Inflammatory macrophage treated with lipopolysaccharide for 1 hour (primary cell): Measurements from ENCODE around the gene SMIM1.
"Not testable (repeated sequence)": the region's sequence is repeated elsewhere in the genome, so short reads cannot be mapped to it uniquely, and the experiment has no call there.

Experiments used
- DNase-seq, 2 donors: peaks; one replicate each; pipeline ENCODE4 v3.0.0-alpha.2; 2020 to 2022

The SMIM1 gene

DNA sequence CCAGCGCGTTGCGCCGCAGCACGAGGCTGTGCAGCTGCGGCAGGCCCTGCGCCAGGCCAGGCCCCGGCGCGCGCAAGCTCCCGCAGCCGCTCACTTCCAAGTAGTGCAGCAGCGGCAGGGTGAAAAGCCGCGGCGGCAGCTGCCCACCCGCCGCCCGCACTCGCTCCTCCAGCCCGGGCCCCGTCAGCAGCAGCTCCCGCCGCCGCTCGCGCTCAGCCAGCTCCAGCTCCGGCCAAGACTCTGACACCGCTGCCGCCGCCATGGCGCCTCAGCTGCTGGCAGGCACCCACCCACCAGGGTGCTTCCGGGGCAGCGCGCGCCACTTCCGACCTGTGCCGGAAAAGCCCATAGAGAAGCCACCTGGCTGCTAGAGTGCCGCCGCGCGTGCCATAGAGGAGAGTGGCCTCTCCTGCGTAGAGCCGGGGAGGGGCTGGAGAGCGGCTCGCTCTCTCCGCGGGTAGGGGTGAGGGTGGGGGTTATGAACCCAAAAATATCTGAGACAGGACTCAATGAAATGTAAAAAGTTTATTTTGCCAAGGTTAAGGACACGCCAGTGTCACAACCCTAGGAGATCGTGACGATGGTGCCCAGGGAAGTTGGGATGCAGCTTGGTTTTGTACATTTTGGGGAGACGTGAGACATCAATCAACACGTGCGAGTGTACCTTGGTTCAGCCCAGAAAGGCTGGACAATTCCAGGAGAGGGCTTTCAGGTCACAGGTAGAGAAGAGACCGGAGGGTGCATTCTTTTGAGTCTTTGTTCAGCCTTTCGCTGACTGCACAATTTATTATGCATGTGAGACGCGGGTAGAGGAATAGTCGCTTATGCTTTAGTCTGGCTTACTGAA lies 23.9 kb downstream of the SMIM1 start, which contains the start of gene LRRC47:
LRRC47 (minus strand) TSS at position 284 of the 847 bp plus-strand sequence; CDS start at position 262, 22 bp downstream.
- DNase-seq, result peak; percentile 85 to 91

DNA sequence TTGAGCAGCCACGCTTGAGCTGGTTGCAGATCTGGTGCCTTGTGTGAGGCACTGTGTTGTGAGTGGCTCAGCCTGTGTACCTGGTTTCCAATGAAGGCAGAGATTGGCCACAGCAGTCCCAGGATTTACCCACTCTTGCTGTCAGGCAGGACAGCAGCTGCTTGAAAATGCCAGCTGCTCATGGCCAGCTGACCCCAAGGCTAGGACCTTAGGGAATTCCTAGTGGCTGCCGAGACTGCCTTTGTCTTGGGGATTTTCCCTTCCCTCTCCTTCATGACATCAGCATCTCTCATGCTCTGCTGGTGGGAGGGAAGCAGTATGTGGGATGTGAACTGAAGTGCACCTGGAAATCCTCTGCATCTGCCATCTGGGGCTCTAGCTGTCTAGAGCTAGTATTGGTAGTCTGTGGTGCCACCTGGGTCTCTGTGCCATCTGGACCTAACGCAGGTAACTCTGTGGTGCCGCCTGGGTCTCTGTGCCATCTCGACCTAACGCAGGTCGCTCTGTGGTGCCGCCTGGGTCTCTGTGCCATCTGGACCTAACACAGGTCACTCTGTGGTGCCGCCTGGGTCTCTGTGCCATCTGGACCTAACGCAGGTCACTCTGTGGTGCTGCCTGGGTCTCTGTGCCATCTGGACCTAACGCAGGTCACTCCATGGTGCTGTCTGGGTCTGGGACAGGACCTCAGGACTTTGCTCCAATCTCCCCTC lies 27.6 kb downstream of the SMIM1 start:
- DNase-seq, result peak; percentile 15 to 84

DNA sequence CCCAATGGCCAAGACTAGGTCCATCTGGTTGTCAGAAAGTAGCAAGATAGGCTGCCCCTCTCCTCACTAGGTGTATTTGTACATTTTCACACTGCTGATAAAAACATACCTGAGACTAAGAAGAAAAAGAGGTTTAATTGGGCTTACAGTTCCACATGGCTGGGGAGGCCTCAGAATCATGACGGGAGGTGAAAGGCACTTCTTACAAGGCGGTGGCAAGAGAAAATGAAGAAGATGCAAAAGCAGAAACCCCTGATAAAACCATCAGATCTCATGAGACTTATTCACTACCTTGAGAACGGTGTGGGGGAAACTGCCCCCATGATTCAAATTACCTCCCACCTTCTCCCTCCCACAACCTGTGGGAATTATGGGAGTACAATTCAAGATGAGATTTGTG lies 28.2 kb downstream of the SMIM1 start:
- DNase-seq, result not testable (repeated sequence)

DNA sequence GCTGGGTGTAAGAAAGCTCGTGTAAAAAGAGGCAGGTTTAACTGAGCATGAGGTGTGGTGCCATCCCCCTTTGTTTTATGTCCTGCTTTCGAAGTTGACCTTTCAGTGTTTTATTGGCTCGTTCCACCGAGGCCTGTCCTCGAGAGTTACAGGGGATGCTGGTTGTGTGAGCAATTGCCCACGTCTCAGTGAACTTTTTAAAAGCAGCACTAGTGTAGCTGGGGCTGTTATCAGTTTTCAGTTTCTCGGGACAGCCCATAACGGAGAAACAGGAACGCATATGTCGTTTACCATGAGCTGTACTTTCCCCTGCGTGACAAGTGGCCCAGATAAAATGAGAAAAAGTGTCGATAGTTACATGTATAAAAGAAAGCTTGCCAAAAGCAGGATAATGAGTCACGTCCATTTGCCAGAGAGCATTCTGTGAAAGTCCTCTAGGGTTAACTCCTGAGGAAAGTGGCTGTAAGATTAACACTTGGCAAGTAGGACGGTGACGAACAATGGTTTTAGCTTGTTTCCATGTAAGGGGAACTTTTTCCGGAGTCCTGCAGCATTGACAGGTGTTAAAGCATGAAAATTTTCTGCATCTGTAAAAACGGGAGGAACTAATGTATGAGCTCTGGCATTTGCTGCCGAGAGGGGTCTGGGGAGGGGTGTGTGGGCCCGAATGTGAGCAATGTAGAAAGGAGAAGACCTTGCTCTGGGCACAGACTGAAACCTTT lies 31.5 kb downstream of the SMIM1 start:
- no peak for DNase-seq

DNA sequence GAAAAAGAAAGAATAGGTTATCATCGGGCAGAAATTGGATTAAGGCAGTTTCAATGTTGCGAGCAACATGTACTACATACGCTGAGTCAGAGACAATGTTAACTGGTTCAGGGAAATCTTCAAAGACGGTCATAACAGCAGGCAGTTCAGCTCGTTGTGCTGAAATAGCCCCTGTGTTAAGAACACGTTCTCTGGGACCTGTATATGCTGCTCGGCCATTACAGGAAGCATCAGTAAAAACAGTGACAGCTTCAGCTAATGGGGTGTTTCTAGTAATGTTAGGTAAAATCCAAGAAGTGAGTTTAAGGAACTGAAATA lies 32.0 kb downstream of the SMIM1 start:
- not testable (repeated sequence) for DNase-seq

DNA sequence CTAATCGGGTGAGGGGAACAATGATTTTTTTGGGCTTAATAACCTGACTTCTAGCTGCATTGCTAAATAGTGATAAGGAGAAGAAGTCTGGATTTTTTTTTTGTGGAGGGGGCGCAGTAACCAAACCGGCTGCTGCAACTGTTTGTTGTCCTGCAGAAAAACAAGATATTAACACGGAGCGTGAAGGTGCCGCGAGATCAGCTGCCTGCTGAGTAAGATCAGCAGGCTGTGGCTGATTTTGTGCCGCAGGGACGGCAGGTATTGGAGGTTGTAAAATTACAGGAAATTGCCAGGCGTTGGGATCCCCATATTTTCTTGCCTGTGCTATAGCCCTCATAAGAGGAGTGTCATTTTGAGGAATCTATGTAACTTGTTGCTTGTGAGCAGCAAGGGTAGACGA lies 32.5 kb downstream of the SMIM1 start:
- DNase-seq, result no peak

DNA sequence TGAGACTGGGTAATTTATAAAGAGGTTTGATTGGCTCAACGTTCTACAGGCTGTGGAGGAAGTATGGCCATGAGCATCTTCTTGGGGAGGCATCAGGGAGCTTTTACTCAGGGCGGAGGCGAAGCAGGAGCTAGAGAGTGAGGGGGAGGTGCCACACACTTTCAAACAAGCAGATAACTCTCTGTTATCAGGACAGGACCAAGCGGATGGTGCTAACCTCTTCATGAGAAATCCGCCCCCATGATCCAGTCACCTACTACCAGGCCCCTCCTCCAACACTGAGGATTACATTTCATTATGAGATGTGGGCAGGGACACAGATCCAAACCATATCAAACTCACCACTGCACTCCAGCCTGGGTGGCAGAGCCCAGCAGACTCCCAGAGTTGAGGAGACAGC lies 35.2 kb downstream of the SMIM1 start:
- no peak for DNase-seq

DNA sequence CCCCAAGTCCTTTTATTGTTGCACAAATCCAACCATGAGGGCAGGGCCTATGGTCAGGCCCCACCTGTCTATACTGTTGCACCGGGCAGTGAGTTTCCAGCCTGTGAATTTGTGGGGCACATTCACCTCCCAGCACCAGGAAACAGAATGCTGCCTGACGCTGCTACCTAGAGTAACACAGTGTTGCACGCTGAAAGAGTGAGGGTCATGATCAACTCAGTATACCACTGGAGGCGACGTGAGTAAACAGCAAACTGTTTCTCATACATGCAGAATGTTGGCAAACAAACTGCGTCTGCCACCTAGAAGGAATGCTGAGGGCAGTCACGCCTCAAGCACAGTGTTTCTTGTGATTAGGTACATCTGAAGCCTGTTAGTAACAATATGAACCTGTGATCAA lies 37.1 kb downstream of the SMIM1 start:
- DNase-seq, result no peak

DNA sequence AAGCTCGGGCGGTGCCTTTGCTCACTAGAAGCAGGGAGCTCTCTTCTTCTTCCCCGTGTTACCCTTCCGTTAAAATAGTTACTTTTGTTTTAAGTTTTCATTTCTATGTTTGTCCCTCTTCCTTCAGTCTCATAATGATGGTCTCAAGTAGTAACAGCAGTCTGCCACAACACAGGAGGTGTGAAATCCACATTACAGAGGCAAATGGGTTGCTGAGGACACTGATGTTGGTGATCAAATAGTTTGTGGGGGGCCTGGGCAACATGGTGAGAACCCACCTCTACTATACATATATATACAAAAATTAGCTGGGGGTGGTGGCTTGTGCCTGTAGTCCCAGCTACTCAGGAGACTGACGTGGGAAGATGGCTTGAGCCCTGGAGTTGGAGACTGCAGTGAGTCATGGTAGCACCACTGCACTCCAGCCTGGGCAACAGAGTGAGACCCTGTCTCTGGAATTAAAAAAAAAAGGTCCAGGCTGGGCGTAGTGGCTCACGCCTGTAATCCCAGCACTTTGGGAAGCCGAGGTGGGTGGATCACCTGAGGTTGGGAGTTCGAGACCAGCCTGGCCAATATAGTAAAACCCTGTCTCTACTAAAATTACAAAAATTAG lies 37.7 kb downstream of the SMIM1 start:
- not testable (repeated sequence) for DNase-seq

DNA sequence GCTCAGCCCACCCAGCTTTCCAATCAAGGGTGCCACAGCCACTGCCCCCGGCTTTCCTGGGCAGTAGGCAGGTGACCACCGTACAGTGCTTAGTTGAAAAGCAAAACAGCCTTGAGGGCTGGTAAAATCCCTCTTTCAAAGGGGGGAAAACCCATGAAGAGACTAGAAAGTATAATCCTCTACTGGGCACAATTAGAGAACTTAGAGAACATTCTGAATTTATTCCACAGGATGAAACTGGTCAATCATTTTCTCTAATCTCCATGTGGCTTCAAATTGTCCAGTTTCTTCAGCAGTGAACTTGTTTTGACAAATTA lies 39.0 kb downstream of the SMIM1 start:
- peak in 1 of 2 donors; percentile 16 for DNase-seq

DNA sequence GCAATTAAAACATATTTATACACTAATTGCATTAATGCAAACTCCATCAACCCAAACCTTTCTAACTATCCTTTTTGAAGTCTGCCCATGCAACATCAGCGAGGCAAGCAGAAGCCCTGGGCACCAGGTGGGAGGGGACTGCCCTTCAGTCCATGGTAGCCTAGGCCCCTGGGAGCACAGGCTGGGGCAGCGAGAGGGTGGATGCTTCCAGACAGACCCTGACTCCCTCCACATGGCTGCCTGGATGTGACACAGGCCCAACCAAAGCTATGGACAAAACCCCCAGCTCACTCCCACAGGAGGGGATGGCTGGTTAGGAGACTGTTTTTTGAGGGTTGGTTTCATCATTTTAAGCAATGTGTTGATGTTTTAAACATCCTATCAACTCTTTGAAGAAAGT lies 41.5 kb downstream of the SMIM1 start:
- DNase-seq, result no peak

DNA sequence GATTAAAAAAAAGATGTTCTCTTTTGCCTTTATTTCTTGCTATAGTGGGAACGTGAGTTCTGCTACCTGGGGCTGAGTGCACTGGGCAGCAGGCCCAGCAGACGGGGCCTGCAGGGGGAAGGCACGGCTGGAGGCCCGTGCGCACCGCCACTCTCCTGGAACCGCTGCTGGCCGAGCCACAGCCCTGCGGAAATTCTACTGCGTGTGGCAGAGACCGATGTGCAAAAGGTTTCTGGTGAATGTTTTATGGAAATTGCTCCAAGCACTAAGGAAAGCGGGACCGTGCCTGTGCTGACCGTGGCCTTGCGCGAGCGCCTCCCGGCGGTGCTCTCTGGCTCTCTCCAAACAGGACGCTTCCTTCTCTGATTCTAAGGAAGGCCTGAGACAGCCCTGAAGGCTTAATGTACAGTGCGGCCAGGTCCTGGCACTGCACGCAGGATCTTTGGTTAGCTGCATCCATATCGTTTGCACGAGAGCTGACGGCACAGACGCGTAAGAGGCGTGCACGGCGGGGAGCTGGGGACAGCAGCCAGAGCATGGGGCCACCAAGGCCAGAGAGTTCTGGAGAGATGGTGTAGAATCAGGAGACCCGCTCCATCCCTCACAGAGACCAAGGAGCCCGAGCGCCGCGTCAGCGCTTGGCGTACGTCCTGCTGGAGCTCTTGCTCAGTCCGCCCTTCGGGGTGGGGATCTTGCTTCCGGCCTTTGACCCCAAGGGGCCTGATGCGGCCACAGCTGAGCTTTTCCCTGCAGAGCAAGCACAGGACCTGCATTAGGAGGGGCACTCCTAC lies 42.4 kb downstream of the SMIM1 start:
- DNase-seq, result no peak

DNA sequence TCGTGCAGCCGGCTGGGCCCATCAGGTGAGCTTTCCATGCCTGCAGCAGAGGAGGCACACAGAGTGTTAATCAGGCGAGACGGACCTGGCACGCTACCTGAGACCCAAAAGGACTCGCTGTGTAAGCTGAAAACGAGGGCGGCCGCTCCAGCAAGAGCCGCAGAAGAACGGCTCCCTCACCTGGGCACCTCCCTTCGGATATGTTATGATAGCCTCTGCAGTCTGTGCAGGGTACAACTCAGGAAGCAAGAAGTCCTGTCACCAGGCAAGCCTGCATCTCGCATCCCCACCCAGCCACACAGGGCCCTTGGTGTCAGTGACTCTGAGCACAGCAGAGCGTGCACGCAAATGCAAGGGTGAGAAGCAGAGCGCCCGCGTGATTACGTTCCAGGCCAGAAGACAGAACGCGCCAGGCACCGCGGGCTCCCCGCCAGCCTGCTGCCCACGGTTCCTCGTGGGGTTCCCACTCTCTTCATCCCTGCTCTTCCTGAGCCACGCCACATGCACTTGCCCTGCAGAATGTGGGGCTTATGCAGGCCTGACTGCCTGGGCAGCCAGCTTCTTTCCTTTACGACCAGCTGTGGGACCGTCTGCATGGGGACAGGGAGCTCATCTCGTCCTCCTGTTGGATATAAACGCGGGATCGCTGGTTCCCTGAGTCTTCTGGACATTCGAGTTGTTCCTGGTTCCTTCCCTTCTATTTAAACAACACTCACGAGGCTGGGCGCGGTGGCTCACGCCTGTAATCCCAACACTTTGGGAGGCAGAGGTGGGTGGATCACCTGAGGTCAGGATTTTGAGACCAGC lies 44.0 kb downstream of the SMIM1 start:
- no peak for DNase-seq

DNA sequence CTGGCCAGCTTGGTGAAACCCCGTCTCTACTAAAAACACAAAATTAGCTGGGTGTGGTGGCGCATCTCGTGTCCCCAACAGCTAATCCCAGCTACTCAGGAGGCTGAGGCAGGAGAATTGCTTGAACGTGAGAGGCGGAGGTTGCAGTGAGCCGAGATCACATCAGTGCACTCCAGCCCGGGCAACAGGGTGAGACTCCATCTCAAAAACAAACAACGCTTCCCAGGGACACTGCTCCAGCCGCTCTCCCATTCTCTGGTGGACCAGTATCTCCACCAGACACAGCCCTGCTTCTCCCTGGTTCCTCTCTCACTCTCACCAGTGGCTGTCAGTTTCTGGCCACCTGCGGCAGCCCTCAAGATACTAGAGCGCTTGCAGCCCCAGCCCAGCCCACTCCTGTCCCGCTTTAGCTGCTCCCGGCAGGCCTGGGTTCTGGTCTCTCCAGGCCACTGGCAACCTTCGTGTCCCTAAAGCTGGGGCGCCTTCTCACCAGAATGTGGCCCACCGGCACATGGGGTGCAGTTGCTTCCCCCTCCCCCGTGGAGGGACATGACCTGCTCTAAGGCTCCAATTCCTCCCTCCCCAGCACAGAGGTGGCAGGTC lies 44.7 kb downstream of the SMIM1 start:
- DNase-seq, result no peak

DNA sequence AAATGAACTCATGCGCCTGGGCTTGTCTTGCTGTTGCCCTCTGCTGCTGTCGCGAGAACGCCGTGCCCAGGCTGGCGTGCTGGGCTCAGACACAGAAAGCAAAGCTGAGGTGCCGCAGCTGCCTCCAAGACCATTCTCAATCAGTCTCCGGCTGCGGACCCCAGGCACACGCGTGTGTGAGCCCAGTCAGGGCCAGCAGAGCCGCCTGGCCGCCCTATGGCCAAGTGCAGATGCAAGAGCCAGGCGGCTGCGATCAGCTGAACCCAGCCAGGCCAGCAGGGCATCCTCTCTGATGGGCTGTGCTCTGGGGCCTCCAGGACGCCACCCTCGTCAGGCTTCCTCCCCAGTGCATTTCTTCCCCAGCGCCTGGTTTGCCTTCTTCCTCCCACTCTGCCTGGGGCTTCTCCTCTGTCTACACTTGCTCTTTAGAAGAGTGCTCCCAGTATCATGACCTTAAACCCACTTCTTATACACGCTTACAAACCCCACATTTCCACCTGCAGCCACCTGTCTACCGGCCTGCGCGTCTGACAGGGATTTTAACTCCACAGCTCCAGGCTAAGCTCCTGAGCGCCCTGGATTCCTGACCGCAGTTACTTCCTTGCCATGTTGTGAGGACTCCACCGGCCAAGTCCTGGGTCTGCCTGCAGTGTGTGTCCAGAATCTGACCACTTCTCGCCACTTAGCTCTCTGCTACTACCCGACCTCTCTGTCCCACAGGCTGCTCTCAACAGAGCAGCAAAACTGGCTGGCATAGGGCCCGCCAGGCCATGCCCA lies 45.5 kb downstream of the SMIM1 start:
- DNase-seq, result no peak

DNA sequence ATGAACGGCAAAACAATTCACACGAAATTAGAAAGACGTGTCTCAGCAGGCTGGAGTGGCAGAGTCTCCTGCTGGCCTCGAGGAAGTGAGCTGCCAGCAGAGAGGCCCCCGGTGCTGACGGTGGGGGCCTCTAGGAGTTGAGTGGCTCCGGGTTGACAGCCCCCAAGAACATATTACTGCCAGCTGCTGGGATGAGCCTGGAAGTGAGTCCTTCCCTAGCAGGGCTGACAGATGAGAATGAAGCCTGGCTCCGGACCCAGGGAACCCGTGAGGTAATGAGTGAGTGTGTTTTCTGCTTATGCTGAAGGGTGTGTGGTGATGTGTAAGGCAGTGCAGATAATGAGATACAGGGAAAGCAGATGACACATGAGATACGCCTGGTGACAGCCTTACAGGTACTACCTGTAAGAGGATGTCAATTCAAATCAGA lies 47.2 kb downstream of the SMIM1 start:
- DNase-seq, result no peak

DNA sequence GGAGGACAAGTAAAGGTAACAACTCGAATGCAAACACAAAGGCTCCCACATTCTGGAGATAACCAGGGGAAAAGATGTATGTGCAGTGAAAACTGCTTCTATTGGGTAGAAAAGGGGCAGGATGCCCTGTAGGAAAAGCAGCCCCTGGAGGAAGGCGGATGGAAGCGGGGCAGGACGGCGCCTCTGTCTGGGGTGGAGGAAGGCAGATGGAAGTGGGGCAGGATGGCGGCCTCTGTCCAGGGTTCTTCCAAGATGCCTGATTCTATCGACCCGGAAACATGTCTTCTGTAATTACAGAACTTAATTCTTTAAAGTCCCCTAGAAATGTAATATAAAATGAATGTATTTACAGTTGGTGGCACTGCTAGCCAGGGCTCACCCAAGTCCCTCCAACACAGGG lies 47.8 kb downstream of the SMIM1 start:
- no peak for DNase-seq

DNA sequence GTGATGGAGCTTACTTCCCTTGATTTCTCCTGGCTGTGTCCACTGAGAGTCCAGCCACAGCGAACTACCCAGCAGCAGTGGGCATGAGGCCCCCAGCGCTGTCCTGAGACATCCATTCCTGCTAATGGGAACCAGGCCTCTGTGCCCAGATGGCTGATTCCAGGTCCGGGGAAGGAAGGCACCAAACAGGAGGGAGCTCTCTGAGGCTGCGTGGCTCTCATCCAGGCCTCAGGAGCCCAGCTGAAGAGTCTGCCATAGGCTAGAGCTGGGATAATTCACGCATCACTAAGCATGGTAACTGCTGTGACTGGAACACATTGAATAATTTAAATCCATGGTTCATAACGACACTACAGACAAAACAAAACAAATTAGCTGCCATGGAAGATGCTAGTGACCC lies 48.5 kb downstream of the SMIM1 start:
- no peak for DNase-seq

DNA sequence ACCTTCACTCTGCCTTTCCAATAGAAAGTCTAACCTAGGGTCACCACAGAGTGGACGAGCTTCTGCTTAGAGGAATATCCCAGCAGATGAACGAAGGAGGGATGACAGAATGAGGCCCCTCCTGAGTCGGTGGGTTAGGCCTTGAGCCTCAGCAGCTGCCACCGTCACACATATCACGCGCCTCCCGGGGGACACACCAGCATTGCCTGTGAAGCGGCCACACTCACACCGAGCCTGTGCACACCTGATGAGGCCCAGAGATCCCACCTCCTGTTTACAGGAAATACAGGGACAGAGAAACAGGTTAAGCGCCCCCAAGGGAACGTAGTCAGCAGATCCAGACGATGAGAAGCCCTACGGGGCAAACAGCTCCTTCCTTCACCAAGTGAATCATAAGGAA lies 48.9 kb downstream of the SMIM1 start:
- no peak for DNase-seq

DNA sequence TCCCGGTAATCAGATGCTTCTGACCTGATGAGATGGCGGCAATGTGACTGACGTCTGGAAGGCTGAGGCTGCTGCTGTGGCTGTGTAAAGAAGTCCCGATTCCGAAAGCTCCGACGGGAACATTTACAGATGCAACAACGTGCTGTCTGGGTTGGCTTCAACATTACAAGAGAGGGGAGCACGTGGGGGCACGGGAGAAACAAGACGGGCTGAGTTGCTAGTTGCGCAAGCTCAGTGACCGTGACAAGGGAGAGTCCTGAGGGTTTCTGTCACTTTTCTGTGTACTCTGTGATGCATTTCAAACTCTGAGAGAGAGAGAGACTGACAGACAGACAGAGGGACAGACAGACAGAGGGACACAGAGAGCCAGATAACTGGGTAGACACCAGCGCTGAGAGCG lies 49.4 kb downstream of the SMIM1 start:
- DNase-seq, result no peak
